OCI-LY3 (cell line): Measurements from ENCODE around the gene DAB2.

Experiments used
- CTCF ChIP-seq: fragments of 200-600, 300-600 bp; sonication (generic); IDR thresholded peaks from 2 replicates; pipeline ENCODE4 v1.5.1; 2014; ENCODE audit warnings: antibody characterized with exemption, low read length, low read depth
- EZH2phosphoT487 ChIP-seq: fragments of 200-600 bp; shearing (Covaris generic); IDR thresholded peaks from 2 replicates; pipeline ENCODE4 v1.6.1; 2018; ENCODE audit warnings: antibody characterized with exemption, mixed run types, low read depth

DNA sequence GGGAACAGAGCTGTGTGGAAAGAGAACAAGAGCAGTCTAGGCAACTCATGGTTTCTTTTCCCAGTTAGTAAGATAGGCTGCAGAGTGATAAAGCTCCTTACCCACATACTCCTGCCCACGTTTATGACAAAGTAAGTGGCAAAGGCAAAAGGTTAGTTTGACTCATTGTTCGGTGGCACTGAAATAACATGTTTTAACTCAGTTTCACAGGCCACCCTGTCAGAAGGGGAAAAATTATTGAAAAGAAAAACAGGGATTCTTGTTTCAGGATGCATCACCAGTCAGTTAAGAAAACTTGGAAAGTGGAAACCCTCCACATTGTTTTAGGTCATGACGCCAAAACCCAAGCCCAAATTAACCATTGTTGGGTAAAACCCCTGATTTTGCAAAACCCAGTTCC is 22.3 kb upstream of the DAB2 start:
- TF ChIP-seq CTCF (no peak), EZH2phosphoT487 (no peak)
